HG02943 (cell line): ENCODE data around the gene SPAG9.

Source experiments
- ATAC-seq: cut with Tn5 transposase; IDR thresholded peaks from one replicate; pipeline ENCODE4 v1.9.1; 2021; ENCODE audit warnings: mild to moderate bottlenecking, low read depth, moderate library complexity; ENCODE audit not compliant: unreplicated experiment

SPAG9 gene

GRCh38 chr17:50956750-50957523 lies 163.7 kb downstream of the SPAG9 start:
- no peak for ATAC-seq

DNA sequence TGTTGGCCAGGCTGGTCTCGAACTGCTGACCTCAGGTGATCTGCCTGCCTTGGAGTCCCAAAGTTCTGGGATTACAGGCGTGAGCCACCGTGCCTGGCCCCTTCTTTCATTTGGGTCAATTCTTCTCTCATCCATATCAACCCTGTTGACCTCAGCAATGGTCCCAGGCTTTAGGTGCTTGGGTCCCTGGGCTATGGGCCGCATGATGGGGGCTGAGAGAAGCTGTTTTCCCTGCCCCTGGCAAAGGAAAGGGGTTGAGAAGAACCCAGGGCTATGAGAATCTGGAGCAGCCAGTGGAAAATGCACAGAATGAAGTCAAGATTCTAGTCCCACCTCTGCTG lies 164.3 kb downstream of the SPAG9 start:
- ATAC-seq = no peak

- ATAC-seq = no peak
These were observed 165.0 kb downstream of the SPAG9 start for GRCh38 chr17:50955667-50956120.

GRCh38 chr17:50955160-50955559 lies 165.5 kb downstream of the SPAG9 start:
- no peak for ATAC-seq

DNA sequence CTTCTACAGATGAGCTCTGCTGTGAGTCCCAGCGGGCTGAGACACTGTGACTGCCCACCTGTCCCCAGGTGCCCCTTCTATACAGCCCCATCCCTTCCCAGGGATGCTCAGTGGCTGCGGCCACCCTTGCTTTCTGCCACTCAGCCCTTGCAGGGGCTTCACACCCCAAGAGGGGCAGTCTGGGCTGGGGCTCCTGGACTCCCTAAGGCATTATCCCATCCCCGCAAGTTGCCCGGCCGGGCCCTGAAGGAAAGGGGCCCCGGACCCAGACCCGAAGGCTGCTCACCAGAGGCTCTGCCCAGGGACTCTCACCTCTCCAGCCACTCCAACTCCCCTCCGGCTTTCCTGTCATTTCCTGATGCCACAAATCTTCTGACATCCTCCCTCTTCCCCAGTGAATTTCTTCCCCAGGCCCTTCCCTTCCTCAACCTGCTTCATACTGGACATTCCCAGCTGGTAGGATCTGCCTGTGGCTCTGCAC lies 166.0 kb downstream of the SPAG9 start:
- ATAC-seq = no peak

GRCh38 chr17:50953831-50954601 lies 166.7 kb downstream of the SPAG9 start:
- no peak for ATAC-seq

GRCh38 chr17:50953518-50953830 lies 167.2 kb downstream of the SPAG9 start:
- ATAC-seq = no peak

GRCh38 chr17:50952889-50953288 lies 167.8 kb downstream of the SPAG9 start:
- ATAC-seq = no peak

DNA sequence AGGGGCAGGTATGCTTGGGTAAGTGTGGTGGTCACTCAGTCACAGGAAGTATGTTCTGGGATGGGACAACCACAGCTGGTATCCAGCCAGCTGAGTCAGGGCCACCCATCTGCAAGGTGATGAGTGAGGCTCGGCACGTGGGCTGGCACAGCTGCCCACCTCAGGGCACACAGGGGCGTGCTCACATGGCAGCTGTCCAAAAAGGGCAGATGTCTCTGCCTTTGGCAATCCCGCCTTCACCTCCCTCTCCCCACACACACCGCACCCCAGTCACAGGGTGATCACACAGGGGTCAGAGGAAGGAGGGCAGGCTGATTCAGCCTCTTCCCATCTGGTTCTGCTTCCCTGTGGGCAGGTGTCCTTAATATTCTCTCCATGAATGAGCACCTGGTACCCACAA lies 168.7 kb downstream of the SPAG9 start:
- no peak for ATAC-seq

DNA sequence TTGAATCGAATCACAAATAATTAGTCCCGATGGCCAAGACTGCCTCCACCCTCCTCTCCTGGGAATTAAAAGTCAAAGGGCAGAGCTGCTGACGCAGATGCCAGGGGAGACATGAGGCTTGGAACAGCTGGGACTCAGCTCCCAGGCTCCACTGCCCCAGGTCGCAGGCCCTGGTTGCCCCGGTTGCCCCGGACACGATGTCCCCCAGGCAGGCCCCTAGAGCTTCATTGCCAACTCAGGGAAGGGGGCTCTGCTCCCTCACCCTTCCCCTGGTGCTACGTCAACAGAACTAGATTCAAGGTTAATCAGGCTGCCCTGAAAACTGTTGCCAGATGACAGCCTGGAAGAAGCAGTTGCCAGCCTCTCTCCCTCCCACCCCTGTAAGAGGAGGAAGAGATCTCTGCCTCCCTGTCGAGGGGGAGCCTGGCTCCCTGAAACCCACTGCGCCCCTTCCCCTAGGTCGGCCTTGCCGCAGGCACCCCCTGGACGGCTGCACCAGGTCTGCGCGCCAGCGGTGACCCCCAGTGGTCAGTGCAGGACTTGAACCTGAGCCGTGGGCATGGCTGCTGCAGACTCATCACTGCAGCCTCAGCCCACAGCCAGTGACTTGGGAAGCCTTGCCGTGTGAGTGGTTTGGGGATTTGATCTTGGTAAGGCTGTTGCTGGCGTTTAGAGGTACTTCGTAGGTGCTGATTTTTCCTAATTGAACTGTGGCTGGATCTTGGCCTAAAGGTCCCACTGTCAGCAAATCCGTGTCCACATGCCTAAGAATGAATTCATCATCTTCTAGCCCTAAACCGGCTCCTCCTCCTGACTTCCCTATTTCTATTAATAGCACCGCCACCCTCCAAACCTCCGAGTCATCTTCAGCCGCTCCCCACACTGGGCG lies 170.4 kb downstream of the SPAG9 start:
- ATAC-seq = no peak

DNA sequence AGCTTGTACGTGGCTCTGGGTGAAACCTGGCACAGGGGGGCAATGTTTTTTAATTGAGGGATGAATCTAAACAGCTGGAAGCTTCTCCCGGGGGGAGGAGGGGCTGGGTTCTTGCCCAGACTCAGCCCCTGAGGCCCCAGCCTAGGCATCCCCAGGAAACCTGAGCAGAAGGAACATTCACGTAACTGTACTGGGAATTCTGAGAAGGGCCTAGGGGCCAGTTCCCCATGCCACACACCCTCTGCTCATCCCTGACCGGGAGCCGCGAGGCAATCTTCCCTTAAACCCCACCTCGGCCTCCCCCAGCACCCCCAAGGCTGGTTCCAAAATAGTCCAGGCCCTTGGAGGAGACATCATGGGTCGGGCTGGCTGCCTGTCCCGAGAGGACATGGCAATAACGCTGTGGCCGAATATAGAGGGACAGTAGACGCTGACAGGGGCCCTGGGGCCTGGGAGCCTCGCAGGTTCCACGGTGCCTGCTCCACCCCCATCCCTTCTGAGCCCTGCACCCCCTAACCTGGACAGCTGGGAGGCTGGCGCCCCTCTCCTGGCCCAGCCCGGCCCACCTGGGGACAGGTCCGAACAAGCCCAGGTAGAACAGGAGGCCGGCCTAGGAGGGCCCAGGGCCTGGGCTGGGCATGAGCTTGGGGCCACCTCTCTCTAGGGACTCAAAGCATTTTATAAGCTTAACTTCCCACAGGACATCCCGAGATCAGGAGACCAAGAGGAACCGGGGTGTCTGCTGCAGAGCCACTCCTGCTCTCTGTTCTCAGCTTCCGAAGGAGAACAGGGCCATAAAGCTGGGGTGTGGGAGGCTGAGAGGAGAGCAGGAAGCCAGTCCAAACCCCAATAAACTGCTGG lies 171.3 kb downstream of the SPAG9 start:
- ATAC-seq = no peak

DNA sequence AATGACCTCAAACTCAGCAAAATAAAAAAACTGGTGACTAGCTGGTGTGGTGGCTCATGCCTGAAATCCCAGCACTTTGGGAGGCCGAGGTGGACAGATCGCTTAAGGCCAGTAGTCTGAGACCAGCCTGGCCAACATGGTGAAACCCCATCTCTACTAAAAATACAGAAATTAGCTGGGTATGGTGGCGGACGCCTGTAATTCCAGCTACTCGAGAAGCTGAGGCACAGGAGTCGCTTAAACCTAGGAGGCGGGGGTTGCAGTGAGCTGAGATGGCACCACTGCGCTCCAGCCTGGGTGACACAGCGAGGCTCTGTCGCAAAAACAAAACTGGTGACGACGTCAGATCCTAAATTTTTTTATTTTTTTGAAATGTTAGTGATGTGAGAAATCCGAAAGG lies 172.0 kb downstream of the SPAG9 start:
- no peak for ATAC-seq

GRCh38 chr17:50947782-50948543 lies 172.7 kb downstream of the SPAG9 start:
- no peak for ATAC-seq

- ATAC-seq = no peak
These were observed 173.5 kb downstream of the SPAG9 start for GRCh38 chr17:50946891-50947781.

GRCh38 chr17:50946223-50946890 lies 174.3 kb downstream of the SPAG9 start:
- ATAC-seq = no peak

DNA sequence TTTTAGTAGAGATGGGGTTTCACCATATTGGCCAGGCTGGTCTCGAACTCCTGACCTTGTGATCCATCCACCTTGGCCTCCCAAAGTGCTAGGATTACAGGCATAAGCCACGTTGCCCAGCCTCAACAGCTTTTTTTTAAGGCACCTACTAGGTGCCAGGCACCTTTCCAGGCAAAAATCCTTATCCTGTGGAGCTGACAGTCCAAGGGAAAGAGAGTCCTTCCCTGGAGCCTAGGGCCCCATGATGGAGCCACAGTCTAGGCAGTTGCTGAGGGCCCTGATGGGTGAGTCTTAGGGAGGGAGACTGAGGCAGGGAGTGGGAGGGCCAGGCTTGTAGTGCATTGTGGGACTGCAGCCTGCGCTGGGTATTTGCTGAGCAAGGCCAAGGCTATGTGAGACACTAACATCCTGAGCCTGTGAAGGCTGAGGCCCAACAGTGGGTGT lies 174.9 kb downstream of the SPAG9 start:
- no peak for ATAC-seq

DNA sequence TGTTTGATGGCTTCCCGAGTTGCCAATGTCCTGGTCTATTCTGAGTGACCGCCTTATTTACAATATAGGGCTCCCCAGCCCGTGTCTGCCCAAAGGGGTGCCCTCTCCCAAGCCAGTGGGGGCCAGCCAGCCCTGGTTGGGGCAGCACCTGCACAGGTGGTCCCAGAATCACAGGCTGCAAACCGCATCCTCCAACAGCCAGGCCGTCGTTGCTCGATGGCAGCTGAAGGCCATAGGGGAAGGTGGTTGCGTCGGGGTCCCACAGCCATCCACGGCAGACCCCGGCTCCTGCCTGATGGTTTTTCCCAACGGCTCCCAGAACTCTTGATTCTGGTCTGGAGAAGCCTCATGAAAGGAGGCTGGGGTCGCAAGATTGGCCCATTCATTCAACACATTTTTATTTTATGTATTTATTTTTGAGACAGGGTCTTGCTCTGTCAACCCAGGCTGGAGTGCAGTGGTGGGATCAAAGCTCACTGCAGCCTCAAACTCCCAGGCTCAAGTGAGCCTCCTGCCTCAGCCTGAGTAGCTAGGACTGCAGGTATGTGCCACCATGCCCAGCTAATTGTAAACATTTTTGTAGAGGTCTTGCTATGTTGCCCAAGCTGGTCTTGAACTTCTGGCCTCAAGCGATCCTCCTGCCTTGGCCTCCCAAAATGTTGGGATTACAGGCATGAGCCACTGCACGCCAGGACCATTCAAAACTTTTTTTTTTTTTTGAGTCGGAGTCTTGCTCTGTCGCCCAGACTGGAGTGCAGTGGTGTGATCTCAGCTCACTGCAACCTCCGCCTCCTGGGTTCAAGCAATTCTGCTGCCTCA lies 175.6 kb downstream of the SPAG9 start:
- ATAC-seq = no peak
